Spleen (tissue), 11 donors: ENCODE measurements around the gene CD200. TPM values are rescaled to one million over a fixed set of nuclear protein-coding genes. Genes with fewer than 3 reads are reported as not detected.

ENCODE experiments used
- DNase-seq: peaks from one replicate; pipeline ENCODE4 v3.0.0-alpha.2; 2020
- H3K27ac ChIP-seq, 8 donors: fragments of 200-600 bp; sonication (generic) in 7 of 8; 1 replicate in 4 of 8; 2 replicates in 4 of 8; pipeline versions ENCODE4 v1.5.0 to v1.8.0; 2016 to 2021; ENCODE audit warnings: inconsistent platforms in 4 of 8, mild to moderate bottlenecking in 4 of 8, moderate library complexity in 1 of 8
- H3K27me3 ChIP-seq, 7 donors: fragments of 200-600 bp; sonication (generic) in 6 of 7; replicated peaks in 1 of 7; 1 replicate in 4 of 7; 2 replicates in 3 of 7; pipeline versions ENCODE4 v1.5.0 to v1.8.0; 2016 to 2021; ENCODE audit warnings: inconsistent platforms in 3 of 7, mild to moderate bottlenecking in 1 of 7
- H3K36me3 ChIP-seq, 6 donors: fragments of 200-600 bp; sonication (generic) in 5 of 6; 1 replicate in 4 of 6; 2 replicates in 2 of 6; pipeline versions ENCODE4 v1.5.0 to v1.8.0; 2016 to 2021; ENCODE audit warnings: inconsistent platforms in 2 of 6
- H3K4me1 ChIP-seq, 6 donors: fragments of 200-600 bp; sonication (generic) in 5 of 6; 1 replicate in 3 of 6; 2 replicates in 3 of 6; pipeline versions ENCODE4 v1.5.0 to v1.8.0; 2016 to 2021; ENCODE audit warnings: inconsistent platforms in 3 of 6
- H3K4me3 ChIP-seq, 8 donors: fragments of 200-600 bp; sonication (generic) in 7 of 8; 1 replicate in 4 of 8; 2 replicates in 4 of 8; pipeline versions ENCODE4 v1.5.0 to v1.8.0; 2016 to 2021; ENCODE audit warnings: inconsistent platforms in 4 of 8, mild to moderate bottlenecking in 4 of 8, moderate library complexity in 2 of 8
- H3K9me3 ChIP-seq, 8 donors: fragments of 200-600 bp; sonication (generic) in 7 of 8; 1 replicate in 4 of 8; 2 replicates in 4 of 8; pipeline versions ENCODE4 v1.5.0 to v1.8.0; 2016 to 2021; ENCODE audit warnings: inconsistent platforms in 4 of 8
- POLR2A ChIP-seq, 3 donors: fragments of 450-650 bp; IDR thresholded peaks; one replicate each; pipeline ENCODE4 v1.5.1; 2017; ENCODE audit warnings: antibody characterized with exemption in 3 of 3, mild to moderate bottlenecking in 1 of 3
- POLR2AphosphoS5 ChIP-seq, 3 donors: sonication (generic); formaldehyde crosslinking; IDR thresholded peaks; one replicate each; pipeline ENCODE4 v1.5.1; 2017; ENCODE audit warnings: antibody characterized with exemption in 3 of 3
- WGBS, 5 donors: extraction: QIAGEN DNeasy Blood & Tissue Kit in 3 of 5; methylation state at CpG; one replicate each; pipeline versions ENCODE4 v1.1.5 to v1.1.7; 2013 to 2018; 5-methylcytosine and 5-hydroxymethylcytosine counted together
- intact Hi-C: fragments of 100-400 bp; cut with DNase I; formaldehyde crosslinking; loops from one replicate; pipeline ENCODE4 v1.15.0; 2023; ENCODE audit warnings: low total_unique reads
- polyA plus RNA-seq, 3 donors: library from polyadenylated mRNA; stranded (reverse); fragments of 200-250 nt; gene quantifications; one replicate each; pipeline ENCODE4 v1.2.1, GENCODE V29; 2013
- total RNA-seq, 7 donors: library from RNA; depleted of rRNA in 3 of 7; stranded (reverse); fragments of >200 nt in 3 of 7; fragmentation: NEBNext Ultra II Directional in 4 of 7; extraction: Animal tissue kit (Norgen Biotek cat#: 25700) in 4 of 7; gene quantifications; one replicate each; pipeline versions ENCODE4 v1.1.0 to v1.2.1, GENCODE V29; 2016 to 2021
- TF ChIP-seq, protein P1 (sequence below), 11 experiments: fragments of 200-600 bp in 7 of 11; fragments of 450-650 bp in 4 of 11; sonication (generic) in 4 of 11; IDR thresholded peaks in 8 of 11; conservative IDR thresholded peaks in 3 of 11; 1 replicate in 7 of 11; 2 replicates in 4 of 11; pipeline versions ENCODE4 v1.4.0 to v1.8.0; 2016 to 2021; ENCODE audit warnings: antibody characterized with exemption in 11 of 11, inconsistent platforms in 4 of 11, mild to moderate bottlenecking in 1 of 11
- donor health status: healthy with polysubstance abuse.
- donor health status: DM: no; HTN: no; CAD: no; lungs with moderate emphysema.
- donor health status: DM: no; HTN: no; CAD: no.
- donor health status: Bipolar disorder and iron deficiency.
- donor health status: healthy.
- donor health status: DM: no; HTN: no; CAD: no.
- donor health status: DM: yes; HTN: yes; CAD: no.

Gene CD200
- total and polyA plus RNA-seq, 10 donors, result 4.3 to 13.1 (median 6.6) TPM

DNA sequence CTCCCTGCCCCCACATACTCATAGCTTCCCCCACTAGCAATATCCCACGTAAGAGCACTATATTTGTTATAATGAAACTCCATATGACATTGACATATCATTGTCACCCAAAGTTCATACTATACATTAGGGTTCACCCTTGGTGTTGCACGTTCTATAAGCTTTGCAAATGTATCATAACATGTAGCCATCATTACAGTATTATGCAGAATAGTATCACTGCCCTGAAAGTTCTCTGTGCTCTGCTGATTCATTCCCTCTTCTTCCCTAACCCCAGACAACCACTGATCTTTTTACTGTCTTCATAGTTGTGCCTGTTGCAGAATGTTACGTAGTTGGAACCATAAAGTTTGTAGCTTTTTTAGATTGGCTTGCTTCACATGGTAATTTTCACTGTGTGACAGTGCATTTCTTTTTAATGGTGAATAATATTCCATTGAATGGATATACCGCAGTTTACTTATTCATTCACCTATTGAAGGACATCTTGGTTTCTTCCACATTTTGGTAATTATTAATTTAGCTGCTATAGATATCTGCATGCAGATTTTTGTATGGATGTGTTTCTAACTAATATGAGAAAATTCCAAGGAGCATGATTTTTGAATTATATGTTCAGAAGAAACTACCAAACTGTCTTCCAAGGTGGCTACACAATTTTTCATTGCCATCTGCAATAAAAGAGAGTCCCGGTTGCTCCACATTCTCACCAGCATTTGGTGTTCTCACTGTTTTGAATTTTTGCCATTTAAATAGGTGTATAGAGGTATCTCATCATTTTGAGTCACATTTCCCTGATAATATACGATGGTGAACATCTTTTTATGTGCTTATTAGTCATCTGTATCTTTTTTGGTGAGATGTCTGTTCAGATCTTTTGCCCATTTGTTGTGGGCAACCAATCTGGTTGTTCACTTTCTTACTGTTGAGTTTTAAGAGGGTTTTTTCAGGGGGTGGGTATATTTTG, 59.7 kb downstream of the CD200 start:
- Histone ChIP-seq H3K9me3 (peaks cover 0 to 9% (median 3%) of the 10 kb centered on the region in 8 donors), H3K36me3 (no peaks in the 10 kb centered on the region), H3K4me1 (peaks cover 0 to 37% (median 6%) of the 10 kb centered on the region in 6 donors), H3K27me3 (no peaks in the 10 kb centered on the region), H3K4me3 (no peak overlapping the region), H3K27ac (no peak overlapping the region)
- intact Hi-C loops, result no loop called here
- 73 to 84% (median 75%) methylated on average over 5 to 6 of the region's 6 CpGs for WGBS, 5 donors
- TF ChIP-seq POLR2AphosphoS5 (IDR thresholded peaks at IDR 0.05) (no peak), POLR2A (IDR thresholded peaks at IDR 0.05) (no peak)
- TF ChIP-seq, protein P1, sequence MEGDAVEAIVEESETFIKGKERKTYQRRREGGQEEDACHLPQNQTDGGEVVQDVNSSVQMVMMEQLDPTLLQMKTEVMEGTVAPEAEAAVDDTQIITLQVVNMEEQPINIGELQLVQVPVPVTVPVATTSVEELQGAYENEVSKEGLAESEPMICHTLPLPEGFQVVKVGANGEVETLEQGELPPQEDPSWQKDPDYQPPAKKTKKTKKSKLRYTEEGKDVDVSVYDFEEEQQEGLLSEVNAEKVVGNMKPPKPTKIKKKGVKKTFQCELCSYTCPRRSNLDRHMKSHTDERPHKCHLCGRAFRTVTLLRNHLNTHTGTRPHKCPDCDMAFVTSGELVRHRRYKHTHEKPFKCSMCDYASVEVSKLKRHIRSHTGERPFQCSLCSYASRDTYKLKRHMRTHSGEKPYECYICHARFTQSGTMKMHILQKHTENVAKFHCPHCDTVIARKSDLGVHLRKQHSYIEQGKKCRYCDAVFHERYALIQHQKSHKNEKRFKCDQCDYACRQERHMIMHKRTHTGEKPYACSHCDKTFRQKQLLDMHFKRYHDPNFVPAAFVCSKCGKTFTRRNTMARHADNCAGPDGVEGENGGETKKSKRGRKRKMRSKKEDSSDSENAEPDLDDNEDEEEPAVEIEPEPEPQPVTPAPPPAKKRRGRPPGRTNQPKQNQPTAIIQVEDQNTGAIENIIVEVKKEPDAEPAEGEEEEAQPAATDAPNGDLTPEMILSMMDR (IDR thresholded peaks at IDR 0.05 in 8 of 11, conservative IDR thresholded peaks at IDR 0.05 in 3 of 11), result no peak
- no peak for DNase-seq

DNA sequence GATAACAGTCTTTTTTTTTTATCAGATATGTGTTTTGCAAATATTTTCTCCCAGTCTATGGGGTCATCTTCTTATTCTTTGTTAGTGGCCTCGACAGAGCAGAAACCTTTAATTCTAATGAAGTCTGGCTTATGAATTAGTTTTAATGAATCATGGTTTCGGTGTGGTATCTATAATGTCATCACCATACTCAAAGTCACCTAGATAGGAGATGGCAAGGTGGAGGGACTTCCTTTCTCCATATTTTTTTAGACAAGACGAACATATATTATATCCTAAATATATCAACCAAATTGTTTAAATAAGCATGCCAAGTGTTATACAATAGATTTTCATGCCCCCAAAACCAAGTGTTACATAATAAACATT, 60.4 kb downstream of the CD200 start:
- H3K4me3 ChIP-seq, result no peak overlapping the region

DNA sequence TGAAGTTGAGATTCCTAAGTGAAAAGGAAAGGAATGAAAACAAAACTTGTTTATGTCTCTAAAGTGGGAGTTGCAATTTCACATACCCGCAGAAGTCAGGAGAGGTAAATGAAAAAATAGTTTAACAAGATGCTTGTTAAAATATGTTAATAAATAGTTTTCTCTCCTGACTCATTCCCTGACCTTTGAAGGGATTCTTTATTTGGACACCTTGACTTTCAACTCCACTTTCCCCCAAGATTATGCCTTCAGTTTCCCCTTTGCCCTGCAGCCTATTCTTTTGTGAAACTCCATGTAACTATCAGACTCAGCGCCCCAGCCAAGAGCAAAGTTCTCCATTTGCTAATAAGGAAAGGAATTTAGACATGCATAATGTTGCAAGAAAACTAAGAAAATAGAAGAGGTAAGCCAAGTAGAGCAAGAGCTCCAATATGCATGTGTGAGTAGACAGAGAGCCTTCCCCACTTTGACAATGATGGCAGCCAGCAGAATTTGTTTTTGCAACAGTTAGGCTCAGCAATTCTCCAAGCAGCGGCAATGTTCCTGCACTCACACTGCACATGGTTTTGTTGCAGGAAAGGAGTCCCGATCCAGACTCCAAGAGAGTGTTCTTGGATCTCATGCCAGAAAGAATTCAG, 61.2 kb downstream of the CD200 start:
- TF ChIP-seq, protein P1 (IDR thresholded peaks at IDR 0.05 in 8 of 11, conservative IDR thresholded peaks at IDR 0.05 in 3 of 11), result no peak
- no peak for TF ChIP-seq POLR2A (IDR thresholded peaks at IDR 0.05)
- no peak for TF ChIP-seq POLR2AphosphoS5 (IDR thresholded peaks at IDR 0.05)
- Histone ChIP-seq H3K4me3 (no peak overlapping the region), H3K4me1 (peaks cover 0 to 37% (median 6%) of the 10 kb centered on the region in 6 donors), H3K27ac (no peak overlapping the region), H3K9me3 (peaks cover 0 to 9% (median 3%) of the 10 kb centered on the region in 8 donors), H3K27me3 (no peaks in the 10 kb centered on the region), H3K36me3 (no peaks in the 10 kb centered on the region)
- DNase-seq, result no peak
- 66 to 90% (median 76%) methylated on average over 4 of the region's 4 CpGs for WGBS, 5 donors
- intact Hi-C loops, result no loop called here

More for the DNA sequence above, 60.4 kb downstream of the CD200 start:
- Histone ChIP-seq H3K27ac (no peak overlapping the region), H3K9me3 (peaks cover 0 to 9% (median 3%) of the 10 kb centered on the region in 8 donors), H3K36me3 (no peaks in the 10 kb centered on the region), H3K4me1 (peaks cover 0 to 37% (median 6%) of the 10 kb centered on the region in 6 donors), H3K27me3 (no peaks in the 10 kb centered on the region)
- TF ChIP-seq POLR2A (IDR thresholded peaks at IDR 0.05), result no peak
- TF ChIP-seq, protein P1 (IDR thresholded peaks at IDR 0.05 in 8 of 11, conservative IDR thresholded peaks at IDR 0.05 in 3 of 11), result no peak
- TF ChIP-seq POLR2AphosphoS5 (IDR thresholded peaks at IDR 0.05), result no peak
- WGBS, 5 donors, result 56 to 65% (median 60%) methylated on average over 3 of the region's 3 CpGs
- DNase-seq, result no peak
- intact Hi-C loops, result no loop called here
